ENCODE results near the gene MAST1. TPM values are rescaled to one million over a fixed set of nuclear protein-coding genes. Genes with fewer than 3 reads are reported as not detected.
"Not testable (repeated sequence)": the region's sequence is repeated elsewhere in the genome, so short reads cannot be mapped to it uniquely, and the experiment has no call there.

MAST1 gene
- total RNA-seq, 1 experiment from 2014 or later: 0.12 TPM

DNA sequence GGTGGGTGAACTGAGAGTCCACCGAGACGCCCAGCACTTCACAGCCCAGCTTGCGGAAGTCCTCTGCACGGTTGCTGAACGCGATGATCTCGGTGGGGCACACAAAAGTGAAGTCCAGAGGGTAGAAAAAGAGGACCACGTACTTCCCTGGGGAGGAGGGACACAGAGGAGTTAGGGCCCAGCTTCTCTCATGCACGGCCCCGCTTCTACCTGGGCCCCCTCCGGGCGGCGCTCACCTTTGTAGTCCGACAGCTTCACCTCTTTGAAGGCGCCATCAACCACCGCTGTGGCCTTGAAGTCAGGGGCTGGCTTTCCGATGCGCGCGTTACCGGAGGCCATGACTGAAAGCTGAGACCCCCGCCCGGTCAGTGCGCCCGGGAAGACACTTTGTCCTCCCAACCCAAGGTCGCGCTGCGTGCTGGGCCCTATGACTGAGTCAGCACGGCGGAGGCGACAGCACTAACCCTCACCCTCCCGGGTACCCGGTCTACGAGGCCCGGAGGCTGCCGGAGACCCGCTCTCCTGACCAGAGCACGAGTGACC lies 37.3 kb upstream of the MAST1 start:
- no peak for DNase-seq (ENCODE audit: low read depth)

DNA sequence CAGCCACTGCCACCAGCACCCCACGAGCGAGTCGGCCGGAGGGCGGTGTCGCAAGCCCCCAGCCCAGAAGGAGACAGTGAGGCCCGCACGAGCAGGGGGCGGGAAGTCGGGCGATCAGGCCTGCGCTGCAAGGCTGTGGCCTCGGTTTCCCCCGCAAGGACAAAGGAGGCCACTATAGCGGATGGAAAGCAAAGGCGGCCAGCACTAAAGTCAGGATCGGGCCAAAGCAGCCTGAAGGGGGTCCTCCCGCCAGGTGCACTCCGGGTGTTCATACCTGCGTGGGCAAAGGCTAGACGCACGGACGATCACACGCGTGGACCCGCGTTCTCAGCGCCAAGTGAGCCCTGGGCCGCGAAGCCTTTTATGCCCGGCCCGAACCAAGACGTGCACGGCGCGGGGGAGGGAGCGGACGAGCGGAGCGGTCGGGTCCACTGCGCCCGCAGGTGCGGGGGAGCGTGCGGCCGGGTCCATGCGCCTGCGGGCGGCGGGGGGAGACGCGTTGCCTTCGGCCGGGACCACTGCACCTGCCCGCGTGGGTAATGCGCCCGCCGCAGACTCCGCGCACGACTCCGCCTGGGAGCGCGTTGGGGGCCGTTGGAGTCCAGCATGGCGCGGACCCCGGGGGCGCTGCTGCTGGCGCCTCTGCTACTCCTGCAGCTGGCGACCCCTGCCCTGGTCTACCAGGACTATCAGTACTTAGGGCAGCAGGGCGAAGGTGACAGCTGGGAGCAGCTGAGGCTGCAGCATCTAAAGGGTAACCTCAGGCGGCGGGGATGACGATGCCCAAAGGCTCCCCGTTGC lies 36.6 kb upstream of the MAST1 start, which contains the start of the genes PRDX2 and THSD8:
PRDX2 (minus strand) TSS at position 335 of the 801 bp plus-strand sequence. CDS start 539 bp downstream, outside the sequence.
THSD8 (plus strand) TSS at position 604 of the 801 bp plus-strand sequence; CDS start at position 607, 3 bp downstream.
- peak; percentile 49 for DNase-seq (ENCODE audit: low read depth)

DNA sequence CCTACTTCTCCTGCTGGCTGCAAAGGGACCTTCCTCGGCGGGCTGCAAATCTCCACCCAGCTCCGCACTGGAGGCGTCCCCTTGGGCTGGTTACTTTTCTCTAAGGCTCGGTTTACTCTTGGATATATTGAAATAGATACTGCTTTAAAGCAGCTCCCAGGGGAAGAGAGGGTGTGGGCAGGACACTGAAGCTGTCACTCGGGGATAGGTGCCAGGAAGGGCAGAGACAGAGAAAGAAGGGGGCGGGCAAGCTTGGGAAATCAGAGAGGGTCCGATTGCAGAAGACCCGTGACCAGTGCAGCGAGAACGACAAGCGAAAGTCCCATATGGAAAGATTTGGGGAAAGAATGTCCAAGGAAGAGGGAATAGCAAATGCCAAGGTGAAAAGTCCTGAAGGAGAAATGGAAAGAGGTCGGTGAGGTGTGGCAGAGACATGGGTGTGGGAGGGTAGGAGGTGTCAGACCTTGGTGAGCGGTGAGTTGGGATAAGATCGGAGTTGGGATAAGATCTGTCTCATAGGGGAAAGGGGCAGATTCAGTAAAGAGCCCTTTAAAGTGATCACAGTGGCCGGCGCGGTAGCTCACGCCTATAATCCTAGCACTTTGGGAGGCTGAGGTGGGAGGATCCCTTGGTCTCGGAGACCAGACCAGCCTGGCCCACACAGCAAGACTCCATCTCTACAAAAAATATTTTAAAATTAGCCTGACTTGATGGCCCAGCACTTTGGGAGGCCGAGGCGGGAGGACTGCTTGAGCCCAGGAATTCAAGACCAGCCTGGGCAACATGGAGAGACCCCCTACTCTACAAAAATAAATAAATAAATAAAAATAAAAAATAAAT lies 35.8 kb upstream of the MAST1 start:
- peak; percentile 9 for DNase-seq (ENCODE audit: low read depth)

DNA sequence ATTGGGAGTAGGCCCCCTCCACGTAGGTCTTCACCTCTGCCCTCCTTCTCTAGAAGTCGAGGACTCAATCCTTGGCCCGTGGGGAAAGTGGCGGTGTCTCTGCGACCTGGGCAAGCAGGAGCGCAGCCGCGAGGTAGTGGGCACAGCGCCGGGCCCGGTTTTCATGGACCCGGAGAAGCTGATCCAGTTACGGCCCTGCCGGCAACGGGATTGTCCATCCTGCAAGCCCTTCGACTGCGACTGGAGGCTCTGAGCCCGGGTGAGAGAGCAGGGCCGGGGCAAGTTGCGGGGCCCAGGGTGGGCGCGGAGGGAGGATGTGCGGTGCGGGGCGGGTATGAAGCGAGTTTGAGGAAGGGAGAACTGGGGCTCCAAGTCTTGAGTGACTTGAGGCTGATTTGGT lies 34.3 kb upstream of the MAST1 start:
- DNase-seq (ENCODE audit: low read depth): no peak

DNA sequence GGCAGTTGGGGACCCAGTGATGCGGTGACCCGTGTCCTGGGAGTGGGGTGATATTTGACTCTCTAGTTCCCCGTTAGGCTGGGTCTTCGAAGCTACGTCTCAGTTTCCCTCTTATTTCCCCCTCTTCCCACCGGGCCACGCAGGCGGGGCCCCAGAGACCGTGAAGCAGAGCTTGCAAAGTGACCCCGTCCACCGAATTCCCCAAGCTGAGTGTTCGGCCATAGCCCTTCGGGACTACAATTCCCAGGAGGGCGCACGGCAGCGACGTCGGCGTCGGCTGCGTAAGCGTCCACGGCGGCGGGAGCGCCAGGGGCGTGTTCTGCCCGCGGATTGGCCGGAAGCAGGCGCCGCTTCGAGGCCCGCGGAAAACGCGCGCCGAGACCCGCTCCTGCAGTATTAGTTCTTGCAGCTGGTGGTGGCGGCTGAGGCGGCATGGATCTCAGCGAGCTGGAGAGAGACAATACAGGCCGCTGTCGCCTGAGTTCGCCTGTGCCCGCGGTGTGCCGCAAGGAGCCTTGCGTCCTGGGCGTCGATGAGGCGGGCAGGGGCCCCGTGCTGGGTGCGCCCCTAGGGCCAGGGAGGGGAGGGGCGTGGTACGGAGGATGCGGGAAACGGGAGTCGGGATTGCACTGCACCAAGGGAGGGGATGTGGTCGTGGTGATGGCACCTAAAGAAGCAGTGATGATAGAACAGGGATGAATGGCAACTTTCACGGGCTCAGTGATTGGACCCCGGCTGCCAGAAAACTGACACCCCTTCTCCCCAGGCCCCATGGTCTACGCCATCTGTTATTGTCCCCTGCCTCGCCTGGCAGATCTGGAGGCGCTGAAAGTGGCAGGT lies 31.9 kb upstream of the MAST1 start, which contains the start of gene RNASEH2A:
RNASEH2A (plus strand) TSS at position 343 of the 840 bp plus-strand sequence; CDS start at position 433, 90 bp downstream.
- DNase-seq (ENCODE audit: low read depth): peak; percentile 88

DNA sequence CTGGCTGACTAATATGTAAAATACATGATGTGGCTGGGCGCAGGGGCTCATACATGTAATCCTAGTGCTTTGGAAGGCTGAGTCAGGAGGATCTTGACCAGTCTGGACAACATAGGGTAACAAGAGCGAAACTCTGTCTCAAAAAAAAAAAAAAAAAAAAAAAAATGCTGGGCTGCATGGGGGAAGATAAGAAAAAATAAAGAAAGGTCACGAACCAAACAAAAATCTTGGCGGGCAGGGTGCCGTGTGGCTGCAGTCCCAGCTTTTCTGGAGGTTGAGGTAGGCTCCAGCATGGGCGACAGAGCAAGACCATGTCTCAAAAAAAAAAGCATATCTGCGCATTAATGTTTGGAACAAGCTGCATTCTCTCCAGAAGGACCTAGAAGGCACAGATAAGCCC lies 23.2 kb upstream of the MAST1 start:
- no peak for DNase-seq (ENCODE audit: low read depth)

DNA sequence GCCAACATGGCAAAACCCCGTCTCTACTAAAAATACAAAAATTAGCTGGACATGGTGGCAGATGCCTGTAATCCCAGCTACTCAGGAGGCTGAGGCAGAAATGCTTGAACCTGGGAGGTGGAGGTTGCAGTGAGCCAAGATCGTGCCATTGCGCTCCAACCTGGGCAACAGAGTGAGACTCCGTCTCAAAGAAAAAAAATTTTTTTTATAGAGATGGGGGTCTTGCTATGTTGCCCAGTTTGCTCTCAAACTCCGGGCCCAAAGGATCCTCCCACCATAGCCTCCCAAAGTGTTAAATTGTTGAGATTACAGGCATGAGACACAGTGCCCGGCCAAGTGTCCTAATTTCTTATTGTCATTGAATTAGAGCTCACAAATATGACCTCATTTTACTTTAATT lies 21.1 kb upstream of the MAST1 start:
- DNase-seq (ENCODE audit: low read depth): not testable (repeated sequence)

DNA sequence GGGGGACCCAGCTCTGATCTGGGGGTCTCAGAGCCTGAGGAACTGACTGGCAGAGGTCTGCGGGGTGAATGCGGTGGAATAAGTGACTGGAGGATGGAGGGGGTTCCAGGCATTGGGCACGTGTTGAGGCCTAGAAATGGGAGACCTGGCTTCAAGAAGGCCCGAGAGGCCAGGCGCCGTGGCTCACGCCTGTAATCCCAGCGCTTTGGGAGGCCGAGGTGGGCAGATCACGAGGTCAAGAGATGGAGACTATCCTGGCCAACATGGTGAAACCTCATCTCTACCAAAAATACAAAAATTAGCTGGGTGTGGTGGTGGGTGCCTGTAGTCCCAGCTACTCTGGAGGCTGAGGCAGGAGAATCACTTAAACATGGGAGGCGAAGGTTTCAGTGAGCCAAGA lies 20.5 kb upstream of the MAST1 start:
- DNase-seq (ENCODE audit: low read depth): not testable (repeated sequence)

DNA sequence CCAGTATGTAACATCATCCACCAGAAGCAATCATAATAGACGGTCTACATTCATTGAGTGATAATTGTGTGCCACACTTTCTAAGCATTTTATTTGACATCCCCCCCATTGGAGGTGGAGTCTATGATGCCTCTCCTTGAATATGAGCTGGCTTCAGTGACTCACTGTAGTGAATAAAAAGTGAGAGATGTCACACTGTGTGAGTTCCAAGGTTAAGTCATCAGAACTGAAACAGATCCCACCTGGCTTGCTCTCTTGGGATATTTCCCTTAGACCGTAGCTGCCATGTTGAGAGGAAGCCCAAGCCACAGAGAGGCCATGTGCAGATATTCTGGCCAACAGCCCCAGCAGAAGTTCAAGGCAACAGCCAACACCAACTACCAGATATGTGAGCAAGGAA lies 16.6 kb upstream of the MAST1 start:
- DNase-seq (ENCODE audit: low read depth): peak; percentile 45

DNA sequence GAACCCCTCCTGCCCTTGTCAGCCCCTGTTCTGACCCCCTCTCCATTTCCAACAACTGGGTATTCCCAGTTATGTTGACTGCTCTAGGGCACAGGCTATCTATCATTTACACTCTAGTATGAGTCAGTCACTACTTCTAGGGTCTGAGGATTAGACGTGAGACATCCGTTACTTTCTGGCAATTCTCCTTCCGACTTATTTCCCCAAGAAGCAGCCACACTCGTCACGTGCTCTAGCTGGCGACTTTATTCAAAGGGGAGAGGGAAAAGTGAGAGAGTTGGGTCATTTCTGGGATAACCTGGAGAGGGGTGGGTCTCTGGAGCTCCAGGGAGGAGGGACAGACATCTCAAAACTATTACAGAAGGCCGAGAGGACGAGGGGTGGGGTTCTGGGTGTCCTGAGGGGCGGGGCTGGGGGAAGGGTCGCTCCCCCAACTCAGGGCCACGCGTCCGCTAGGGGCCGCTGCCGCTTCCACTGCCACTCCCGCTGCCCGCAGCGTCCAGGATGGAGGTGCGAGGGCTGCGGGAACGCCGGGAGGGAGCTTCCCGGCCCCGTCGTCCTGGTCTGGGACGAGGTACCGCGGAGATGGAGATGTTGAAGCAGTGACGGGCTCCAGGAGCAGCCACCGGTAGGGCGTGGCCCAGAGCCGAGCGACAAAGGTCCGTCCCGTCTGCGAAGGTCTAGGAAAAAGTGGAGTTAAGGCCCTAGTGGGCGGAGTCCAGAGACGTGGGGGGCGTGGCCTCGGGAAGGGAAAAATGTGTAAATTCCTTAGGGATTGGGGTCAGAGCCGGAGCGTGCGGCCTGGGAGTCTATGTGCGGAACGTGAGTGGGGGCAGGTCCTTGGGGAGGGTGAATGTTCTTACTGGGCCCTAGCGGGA lies 12.8 kb upstream of the MAST1 start:
- DNase-seq (ENCODE audit: low read depth): no peak

DNA sequence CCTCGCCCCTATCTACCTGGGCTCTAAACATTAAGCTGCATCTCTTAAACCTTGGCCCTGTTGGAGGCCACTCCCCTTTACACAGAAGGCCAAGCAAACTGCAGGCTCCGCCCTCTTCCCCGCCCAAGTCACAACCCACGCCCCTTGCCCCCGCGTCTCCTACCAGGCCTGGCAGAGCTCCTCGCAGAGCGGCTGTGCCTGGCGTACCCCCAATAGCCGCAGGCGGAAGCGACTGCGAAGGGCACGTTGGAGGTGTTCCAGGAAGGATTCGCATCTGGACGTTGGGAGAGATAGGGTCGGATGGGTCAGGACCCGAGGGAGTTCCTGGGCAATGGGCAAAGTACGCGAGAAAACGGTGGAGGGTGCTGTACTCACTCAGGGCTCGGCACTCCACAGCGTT lies 9.8 kb upstream of the MAST1 start:
- peak; percentile 52 for DNase-seq (ENCODE audit: low read depth)

DNA sequence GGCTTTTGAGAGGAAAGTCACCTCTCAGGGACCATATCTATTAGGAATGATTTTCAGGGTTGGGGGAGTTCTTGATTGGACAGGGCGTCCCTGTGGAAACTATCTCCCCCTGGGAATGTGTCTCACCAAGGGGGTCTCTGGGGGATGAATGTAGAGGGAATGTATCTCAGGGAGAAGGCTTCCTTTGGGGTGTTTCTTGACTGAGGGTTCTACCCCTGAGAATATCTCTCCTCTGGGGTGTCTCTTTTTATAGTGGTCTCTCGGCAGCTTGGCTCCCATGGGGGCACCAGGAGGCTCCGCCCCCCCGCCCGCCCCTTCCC lies 4.9 kb upstream of the MAST1 start:
- DNase-seq (ENCODE audit: low read depth): no peak

DNA sequence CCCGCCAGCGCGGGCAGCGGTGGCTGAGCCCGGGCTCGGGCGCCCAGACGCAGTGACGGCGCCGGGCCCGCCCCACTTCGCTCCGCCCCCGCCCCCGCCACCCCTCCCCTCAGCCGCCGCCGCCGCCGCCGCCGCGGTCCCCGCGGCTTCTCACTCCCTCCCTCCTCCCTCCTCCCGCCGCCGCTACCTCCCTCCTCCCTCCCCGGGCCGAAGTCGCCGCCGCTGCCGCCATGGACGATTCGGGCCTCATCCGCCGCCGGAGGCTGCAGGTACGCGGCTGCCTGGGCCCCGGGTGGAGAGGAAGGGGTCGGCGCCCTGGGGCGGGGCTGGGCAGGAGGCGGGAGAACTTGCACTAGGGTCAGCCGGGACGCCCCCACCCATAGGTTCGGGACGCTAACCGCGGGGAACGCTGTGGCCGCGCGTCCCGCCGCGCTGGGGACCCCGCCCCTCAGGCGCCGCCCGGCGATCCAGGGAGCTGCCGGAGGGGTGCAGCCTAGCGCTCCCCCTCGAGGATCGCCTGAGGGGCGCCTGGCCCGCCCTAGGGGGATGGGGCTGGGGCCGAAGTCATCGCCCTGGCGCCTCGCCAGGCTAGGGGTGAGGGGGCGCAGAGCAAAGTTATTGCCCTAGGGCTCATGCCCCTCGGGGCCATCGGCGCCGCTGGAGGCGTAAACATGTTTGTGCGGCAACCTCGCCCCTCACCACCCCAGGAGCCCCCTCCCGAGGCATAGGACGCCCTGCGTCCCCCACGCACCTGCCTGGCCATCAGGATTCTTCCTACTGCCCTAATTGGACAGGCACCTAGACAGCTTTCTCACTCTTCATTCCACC lies 4.4 kb upstream of the MAST1 start:
- DNase-seq (ENCODE audit: low read depth): no peak

DNA sequence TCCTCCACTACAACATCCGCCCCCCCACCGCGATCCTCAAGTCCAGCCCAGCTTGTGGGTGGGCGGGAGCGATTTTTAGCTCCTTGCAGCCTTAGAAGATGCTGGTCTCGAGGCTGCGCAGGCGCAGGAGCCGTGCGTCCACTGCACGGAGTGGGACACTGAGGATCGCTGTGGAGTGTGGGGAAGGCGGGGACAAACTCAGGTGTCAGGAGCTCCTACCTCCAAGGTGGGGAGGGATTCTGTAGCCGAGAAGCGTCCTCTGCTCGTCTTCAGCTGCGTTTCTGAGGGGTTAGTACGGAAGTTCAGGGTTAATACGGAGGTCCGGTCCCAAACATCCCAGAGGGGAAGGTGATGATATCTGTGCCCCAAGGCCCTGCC lies 3.8 kb upstream of the MAST1 start, which contains the start of gene RTBDN:
RTBDN (minus strand) TSS at position 14 of the 378 bp plus-strand sequence. CDS start 4,600 bp downstream, outside the sequence.
- peak; percentile 23 for DNase-seq (ENCODE audit: low read depth)

DNA sequence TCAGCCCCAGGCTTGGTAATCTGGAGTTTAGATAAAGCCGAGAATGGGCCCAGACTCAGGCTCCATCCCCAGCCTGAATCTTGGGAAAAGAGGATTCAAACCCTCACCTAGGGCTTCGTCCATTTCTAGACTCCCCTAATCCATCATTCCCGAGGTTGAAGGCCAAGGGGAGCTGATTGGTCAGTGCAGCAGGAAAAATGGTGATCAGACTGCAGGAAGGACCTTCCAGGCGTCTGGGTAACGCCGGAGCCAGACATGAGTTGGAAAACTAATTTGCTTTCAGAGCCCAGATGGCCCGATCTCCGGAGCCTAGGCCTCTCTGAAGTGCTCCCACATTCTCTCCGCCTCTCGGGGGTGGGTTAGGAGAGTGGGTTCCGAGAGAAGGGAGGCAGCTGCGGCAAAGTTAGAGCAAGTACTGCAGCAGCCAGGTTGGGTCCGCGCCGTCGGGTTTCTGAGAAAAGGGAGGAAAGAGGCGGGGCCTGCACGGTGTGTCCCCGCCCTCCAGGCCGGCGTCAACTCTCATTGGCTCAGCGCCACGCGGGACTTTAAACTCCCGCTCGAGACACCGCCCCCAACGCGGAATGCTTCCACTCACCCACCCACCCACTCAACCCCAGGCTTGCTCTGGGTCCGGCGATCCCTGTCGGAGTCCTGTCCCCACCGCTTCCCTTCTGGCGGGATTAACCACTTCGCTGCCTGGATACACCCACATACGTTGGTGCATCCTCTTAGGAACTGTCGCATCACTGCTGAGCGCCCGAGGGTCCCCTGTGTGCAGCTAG lies 3.1 kb upstream of the MAST1 start:
- DNase-seq (ENCODE audit: low read depth): peak; percentile 35

DNA sequence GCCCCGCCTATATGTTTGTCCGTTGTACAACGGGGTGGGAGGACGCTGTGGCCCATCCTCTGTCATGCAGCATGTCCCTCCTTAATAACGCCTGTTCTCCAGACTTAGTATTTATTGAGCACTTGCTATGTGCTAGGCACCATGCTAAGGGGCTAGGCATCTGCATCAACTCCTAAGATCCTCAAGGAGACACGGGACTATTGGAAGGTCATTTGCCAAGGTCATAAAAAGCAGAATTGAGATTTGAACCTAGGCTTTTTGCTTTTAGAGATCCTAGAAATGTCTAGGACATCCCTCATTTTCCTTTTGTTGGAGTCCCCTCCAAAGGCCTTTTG lies 1.8 kb upstream of the MAST1 start:
- DNase-seq (ENCODE audit: low read depth): no peak

DNA sequence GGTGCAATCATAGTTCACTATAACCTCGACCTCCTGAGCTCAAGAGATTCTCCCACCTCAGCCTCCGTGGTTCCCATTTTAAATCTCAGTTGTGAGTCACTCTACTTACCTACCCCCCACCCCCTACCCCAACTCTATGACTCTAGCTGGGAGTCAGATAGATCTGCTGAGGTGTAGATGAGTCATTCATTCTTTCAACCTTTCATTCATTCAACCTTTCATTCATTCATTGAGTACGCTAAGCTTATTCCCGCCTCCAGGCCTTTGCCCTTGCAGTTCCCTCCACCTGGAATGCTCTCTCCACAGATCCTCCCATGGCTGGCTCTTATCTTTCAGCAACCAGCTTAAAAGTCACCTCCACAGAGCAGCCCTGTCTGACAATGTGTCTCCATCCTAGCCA lies 1.1 kb upstream of the MAST1 start:
- DNase-seq (ENCODE audit: low read depth): no peak

DNA sequence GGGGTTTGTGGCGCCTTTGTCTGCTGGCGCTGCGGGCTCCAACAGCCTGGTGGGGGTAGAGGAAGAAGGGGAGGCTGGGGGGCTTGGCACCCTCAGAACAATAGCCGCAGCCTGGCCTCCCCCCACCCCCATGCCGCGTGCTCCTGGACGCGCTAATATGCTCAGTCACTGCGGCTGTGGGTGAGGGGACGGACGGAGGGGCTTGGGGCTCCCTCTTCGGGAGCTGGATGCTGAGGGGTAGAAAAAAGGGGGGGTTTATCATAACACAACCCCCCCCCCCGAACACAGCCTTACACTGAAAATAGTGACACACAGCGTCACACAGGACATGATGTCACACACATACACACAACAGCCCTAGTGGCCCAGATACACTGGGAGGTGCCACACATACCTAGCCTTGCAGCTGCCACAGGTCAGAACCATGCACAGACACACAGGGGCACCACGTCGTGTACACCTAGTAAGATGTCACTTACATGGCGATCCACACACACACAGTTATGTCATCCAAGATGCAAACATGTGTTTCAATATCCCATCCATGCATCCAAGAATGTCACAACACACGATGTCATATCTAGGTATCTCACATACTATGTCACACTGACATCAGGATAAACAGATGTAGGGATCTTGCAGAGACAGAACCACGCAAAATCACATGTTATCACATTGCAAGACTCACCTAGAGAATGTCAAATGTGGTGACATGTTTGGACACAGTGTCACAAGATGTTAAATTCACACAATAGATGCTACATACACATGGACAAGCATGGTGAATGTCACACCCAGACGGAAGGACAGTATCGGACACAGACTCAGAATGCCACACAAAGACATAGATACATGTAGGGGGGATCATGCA lies 806 bp downstream of the MAST1 start:
- DNase-seq (ENCODE audit: low read depth): no peak
